B cell (primary cell): ENCODE measurements around the gene HTR1D. TPM values are rescaled to one million over a fixed set of nuclear protein-coding genes. Genes with fewer than 3 reads are reported as not detected.

Experiments used
- ATAC-seq: fragments of 200-7000 bp; cut with Tn5 transposase; one replicate; pipeline ENCODE4 v1.10.0; 2021; ENCODE audit warnings: low read depth, mild to moderate bottlenecking, moderate number of reproducible peaks, moderate library complexity
- CTCF ChIA-PET: fragments of 350-600 bp; sonication (Branson Sonifier 250); formaldehyde crosslinking; loops from one replicate; lab custom pipeline; 2021; ENCODE audit warnings: antibody characterized with exemption, inconsistent platforms; lab: Charles Lee
- POLR2A ChIA-PET: fragments of 350-600 bp; sonication (Branson Sonifier 250); formaldehyde crosslinking; loops from one replicate; lab custom pipeline; 2021; ENCODE audit warnings: antibody characterized with exemption; lab: Charles Lee
- DNase-seq: peaks from one replicate; pipeline ENCODE4 v3.0.0; 2013
- H2AFZ ChIP-seq: 2 replicates; pipeline ENCODE4 v1.6.1; 2012; ENCODE audit warnings: mild to moderate bottlenecking, low read depth, low read length; ENCODE audit not compliant: insufficient read depth, poor library complexity, severe bottlenecking
- H3K27ac ChIP-seq, 2 donors: 1 replicate in 1 of 2; 2 replicates in 1 of 2; pipeline ENCODE4 v1.5.1; 2012 to 2013; ENCODE audit warnings: low read length in 2 of 2, mild to moderate bottlenecking in 2 of 2, moderate library complexity in 1 of 2
- H3K27me3 ChIP-seq, 4 experiments: fragments of 200-600 bp in 1 of 4; sonication (generic) in 1 of 4; replicated peaks in 1 of 4; 1 replicate in 2 of 4; 2 replicates in 2 of 4; pipeline versions ENCODE4 v1.6.1 to v1.7.0; 2013 to 2016; ENCODE audit warnings: low read length in 3 of 4, mild to moderate bottlenecking in 2 of 4, mixed read lengths in 1 of 4, moderate library complexity in 1 of 4; ENCODE audit not compliant: insufficient read depth in 4 of 4, control insufficient read depth in 3 of 4; ENCODE audit errors: control extremely low read depth in 1 of 4
- H3K36me3 ChIP-seq, 2 experiments: replicated peaks in 1 of 2; 1 replicate in 1 of 2; 2 replicates in 1 of 2; pipeline versions ENCODE4 v1.6.1 to v1.7.1; 2013; ENCODE audit warnings: low read length in 1 of 2; ENCODE audit not compliant: insufficient read depth in 2 of 2, control insufficient read depth in 1 of 2; ENCODE audit errors: control extremely low read depth in 1 of 2, extremely low read depth in 1 of 2
- H3K4me1 ChIP-seq, 2 donors: fragments of 200-600 bp in 1 of 2; sonication (generic) in 1 of 2; 1 replicate in 1 of 2; 2 replicates in 1 of 2; pipeline versions ENCODE4 v1.5.1 to v1.6.1; 2013 to 2017; ENCODE audit warnings: low read length in 2 of 2; ENCODE audit not compliant: control insufficient read depth in 2 of 2, insufficient read depth in 2 of 2
- H3K4me2 ChIP-seq: replicated peaks from 2 replicates; pipeline ENCODE3; 2012; ENCODE audit warnings: mild to moderate bottlenecking, low read depth, low read length; ENCODE audit not compliant: poor library complexity, severe bottlenecking
- H3K4me3 ChIP-seq, 5 experiments: fragments of 200-600 bp in 1 of 5; sonication (generic) in 1 of 5; 1 replicate in 3 of 5; 2 replicates in 2 of 5; pipeline versions ENCODE4 v1.5.1 to v1.7.0; 2011 to 2016; ENCODE audit warnings: low read length in 4 of 5, mild to moderate bottlenecking in 4 of 5, low read depth in 2 of 5, control low read depth in 1 of 5, moderate library complexity in 1 of 5; ENCODE audit not compliant: insufficient read depth in 1 of 5; ENCODE audit errors: control extremely low read depth in 1 of 5, extremely low read depth in 1 of 5
- H3K79me2 ChIP-seq: fragments of 200-600 bp; sonication (generic); one replicate; pipeline ENCODE4 v1.6.0; 2016; ENCODE audit warnings: low read length; ENCODE audit not compliant: control insufficient read depth, insufficient read depth
- H3K9ac ChIP-seq: fragments of 200-600 bp; sonication (generic); 2 replicates; pipeline ENCODE4 v1.6.1; 2017; ENCODE audit warnings: mild to moderate bottlenecking, low read length, moderate library complexity
- H3K9me3 ChIP-seq, 3 donors: one replicate each; pipeline versions ENCODE4 v1.6.1 to v1.7.1; 2013; ENCODE audit warnings: low read length in 2 of 3; ENCODE audit not compliant: control insufficient read depth in 2 of 3, insufficient read depth in 1 of 3; ENCODE audit errors: control extremely low read depth in 1 of 3
- H4K20me1 ChIP-seq: 2 replicates; pipeline ENCODE4 v1.6.0; 2012; ENCODE audit warnings: mild to moderate bottlenecking, low read length; ENCODE audit not compliant: insufficient read depth, control insufficient read depth, poor library complexity, severe bottlenecking
- H3K27ac Mint-ChIP-seq: one replicate; pipeline ENCODE4 v1.8.0; 2021; ENCODE audit warnings: mixed read lengths
- H3K27me3 Mint-ChIP-seq: one replicate; pipeline ENCODE4 v1.8.0; 2021; ENCODE audit warnings: mixed read lengths
- H3K4me1 Mint-ChIP-seq: one replicate; pipeline ENCODE4 v1.8.0; 2021; ENCODE audit warnings: mixed read lengths
- H3K4me3 Mint-ChIP-seq: one replicate; pipeline ENCODE4 v1.8.0; 2021; ENCODE audit warnings: mixed read lengths
- H3K9me3 Mint-ChIP-seq: one replicate; pipeline ENCODE4 v1.8.0; 2022; ENCODE audit warnings: mixed read lengths; ENCODE audit not compliant: insufficient read depth
- CTCF ChIP-seq: fragments of 200-600 bp; IDR thresholded peaks from one replicate; pipeline ENCODE4 v1.8.0; 2022; ENCODE audit warnings: antibody characterized with exemption, mild to moderate bottlenecking
- EZH2 ChIP-seq: IDR thresholded peaks from 2 replicates; pipeline ENCODE4 v1.6.1; 2012; ENCODE audit warnings: borderline replicate concordance, low read depth, mild to moderate bottlenecking, moderate library complexity, low read length; ENCODE audit not compliant: insufficient read depth, poor library complexity, severe bottlenecking
- WGBS: methylation state at CpG from one replicate; pipeline ENCODE4 v1.1.5; 2013; ENCODE audit warnings: missing lambda C conversion rate; ENCODE audit not compliant: insufficient coverage; 5-methylcytosine and 5-hydroxymethylcytosine counted together
- intact Hi-C: fragments of 100-400 bp; cut with micrococcal nuclease; formaldehyde crosslinking; loops from one replicate; pipeline ENCODE4 v1.10.0; 2022
- polyA plus RNA-seq: library from polyadenylated mRNA; depleted of rRNA; stranded (reverse); fragments of >200 nt; gene quantifications from 2 replicates; pipeline ENCODE4 v1.2.3, GENCODE V29; 2012
- total RNA-seq, 2 donors: library from RNA; stranded (reverse); fragments of 120-200 nt in 1 of 2; gene quantifications; 1 replicate in 1 of 2; 2 replicates in 1 of 2; pipeline versions ENCODE4 v1.2.3 to v1.2.4, GENCODE V29; 2013 to 2022

HTR1D gene
- total and polyA plus RNA-seq, 2 donors (not counting 1 experiment from before 2014, with no cell fraction given), result not detected

DNA sequence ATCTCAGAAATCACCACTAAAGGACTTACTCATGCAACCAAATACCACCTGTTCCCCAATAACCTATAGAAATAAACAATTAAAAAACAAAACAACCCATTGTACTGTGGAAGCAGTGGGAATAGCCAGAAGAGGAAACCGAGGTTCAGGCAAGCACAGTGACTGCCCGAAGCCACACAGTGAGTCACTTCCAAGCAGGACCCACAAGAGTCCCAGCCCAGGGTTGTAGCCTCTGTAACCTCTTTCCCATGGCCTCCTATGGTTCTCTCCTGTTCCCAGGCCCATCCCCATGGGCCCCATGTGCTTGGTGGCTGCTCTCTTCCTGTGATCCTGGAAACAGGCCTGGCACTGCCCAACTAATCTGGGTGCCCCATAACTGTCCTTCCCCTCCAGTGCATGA, 29.0 kb upstream of the HTR1D start:
- Mint-ChIP-seq H3K4me1 (no peaks in the 10 kb centered on the region), H3K4me3 (no peak overlapping the region), H3K27me3 (peaks cover 3% of the 10 kb centered on the region), H3K27ac (no peak overlapping the region), H3K9me3 (no peaks in the 10 kb centered on the region)
- WGBS, result 94% methylated on average over 2 of the region's 2 CpGs
- Histone ChIP-seq H4K20me1 (no peaks in the 10 kb centered on the region), H3K27ac (no peak overlapping the region), H3K4me2 (no peak overlapping the region), H3K79me2 (no peaks in the 10 kb centered on the region), H2AFZ (no peak overlapping the region), H3K4me1 (no peaks in the 10 kb centered on the region), H3K36me3 (no peaks in the 10 kb centered on the region), H3K9ac (no peak overlapping the region), H3K27me3 (peaks cover 0 to 3% (median 0%) of the 10 kb centered on the region in 4 experiments), H3K9me3 (no peaks in the 10 kb centered on the region), H3K4me3 (no peak overlapping the region)
- ChIA-PET CTCF (no interaction called here), POLR2A (no interaction called here)
- no peak for DNase-seq
- ATAC-seq, result no peak
- intact Hi-C loops, result no loop called here
- TF ChIP-seq EZH2 (no peak), CTCF (no peak)

DNA sequence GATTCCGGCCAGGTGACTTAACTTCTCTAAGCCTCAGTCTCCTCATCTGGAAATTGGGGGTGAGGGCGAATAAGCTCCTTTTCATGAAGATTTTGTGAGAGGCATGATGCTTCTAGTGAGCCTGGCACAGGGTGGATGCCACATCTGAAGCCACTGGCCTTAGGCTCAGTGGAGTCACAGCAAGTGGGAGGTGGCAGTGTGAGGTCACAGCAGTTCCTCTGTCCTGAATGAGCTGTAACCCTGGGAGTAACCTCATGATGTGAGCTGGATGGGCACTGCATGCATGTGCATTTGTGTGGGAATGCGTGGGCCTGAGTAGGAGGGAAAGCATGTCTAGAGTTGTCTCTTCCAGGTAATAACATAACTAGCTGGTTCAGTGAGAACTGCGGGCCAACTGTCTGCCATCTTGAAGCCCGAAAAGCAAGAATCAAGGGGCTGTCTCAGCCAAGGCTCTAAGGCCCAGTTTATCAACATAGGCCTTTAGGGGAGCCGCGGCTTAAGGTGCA, 27.0 kb upstream of the HTR1D start:
- 98% methylated on average over 6 of the region's 7 CpGs for WGBS
- no peak overlapping the region for H3K4me3 Mint-ChIP-seq

More for the DNA sequence above, 27.0 kb upstream of the HTR1D start:
- H3K27me3 Mint-ChIP-seq, result peaks cover 3% of the 10 kb centered on the region
- ChIA-PET CTCF (no interaction called here), POLR2A (no interaction called here)
- Histone ChIP-seq H3K27ac (no peak overlapping the region), H3K36me3 (no peaks in the 10 kb centered on the region), H2AFZ (no peak overlapping the region), H4K20me1 (no peaks in the 10 kb centered on the region), H3K4me1 (no peaks in the 10 kb centered on the region), H3K27me3 (peaks cover 0 to 3% (median 0%) of the 10 kb centered on the region in 4 experiments), H3K9me3 (no peaks in the 10 kb centered on the region), H3K9ac (no peak overlapping the region), H3K4me2 (no peak overlapping the region), H3K79me2 (no peaks in the 10 kb centered on the region), H3K4me3 (no peak overlapping the region)
- no peaks in the 10 kb centered on the region for H3K4me1 Mint-ChIP-seq
- H3K27ac Mint-ChIP-seq, result no peak overlapping the region
- no peaks in the 10 kb centered on the region for H3K9me3 Mint-ChIP-seq
- no peak for TF ChIP-seq CTCF
- TF ChIP-seq EZH2, result no peak
- intact Hi-C loops, result no loop called here
- DNase-seq (no peak), ATAC-seq (no peak)
